Ovary (tissue), 3 donors: ENCODE measurements around the gene ZNRF4.

Experiments
- CTCF ChIP-seq, 3 donors: fragments of 450-650 bp in 2 of 3; fragments of 200-600 bp in 1 of 3; IDR thresholded peaks; one replicate each; pipeline versions ENCODE4 v1.5.1 to v1.8.0; 2016 to 2022; ENCODE audit warnings: antibody characterized with exemption in 3 of 3, mild to moderate bottlenecking in 1 of 3
- POLR2A ChIP-seq: fragments of 450-650 bp; IDR thresholded peaks from one replicate; pipeline ENCODE4 v1.6.1; 2017; ENCODE audit warnings: antibody characterized with exemption, mild to moderate bottlenecking, moderate library complexity
- donor health status: DM: no; HTN: no; CAD: no.

- no peak for TF ChIP-seq CTCF (IDR thresholded peaks at IDR 0.05)
- TF ChIP-seq POLR2A, result no peak
Measured at GRCh38 chr19:5445071-5445470, 10.1 kb upstream of the ZNRF4 start.
